ENCODE measurements around the gene MRNIP. TPM values are rescaled to one million over a fixed set of nuclear protein-coding genes. Genes with fewer than 3 reads are reported as not detected.

Gene MRNIP
- total and polyA plus RNA-seq, 5 donors from 2014 or later = 10.2 to 46.4 (median 18.2) TPM

- Mint-ChIP-seq H3K9me3 (peaks cover 0 to 2% (median 0%) of the 10 kb centered on the region in 7 donors), H3K36me3 (peaks cover 14% of the 10 kb centered on the region), H3K4me3 (peak overlapping the region; percentile 82 to 92 (median 88)), H3K4me1 (peaks cover 8 to 63% (median 32%) of the 10 kb centered on the region in 4 donors), H3K27me3 (peaks cover 10% of the 10 kb centered on the region), H3K27ac (peak overlapping the region; percentile 52 to 94 (median 90))
- H3K4me3 ChIP-seq (ENCODE audit: low read depth, low read length) = peak overlapping the region; percentile 43
- peaks cover 53% of the 10 kb centered on the region for H3K4me1 ChIP-seq (ENCODE audit: control insufficient read depth, insufficient read depth, low read length, poor library complexity, severe bottlenecking)
- H3K9me3 ChIP-seq (ENCODE audit: control insufficient read depth in 2 of 2, low read length in 2 of 2) = no peaks in the 10 kb centered on the region
- DNase-seq = no peak
- H3K36me3 ChIP-seq (ENCODE audit: control insufficient read depth, insufficient read depth, low read length) = peaks cover 24% of the 10 kb centered on the region
- no peak for ATAC-seq (ENCODE audit: low read depth in 2 of 2)
- H3K27ac ChIP-seq (ENCODE audit: insufficient read depth, low read length, poor library complexity, severe bottlenecking) = peak overlapping the region; percentile 96
- no peaks in the 10 kb centered on the region for H3K27me3 ChIP-seq (ENCODE audit: control insufficient read depth, insufficient read depth, low read length)
These were observed 38.5 kb downstream of the MRNIP start for GRCh38 chr5:179820127-179820482.

DNA sequence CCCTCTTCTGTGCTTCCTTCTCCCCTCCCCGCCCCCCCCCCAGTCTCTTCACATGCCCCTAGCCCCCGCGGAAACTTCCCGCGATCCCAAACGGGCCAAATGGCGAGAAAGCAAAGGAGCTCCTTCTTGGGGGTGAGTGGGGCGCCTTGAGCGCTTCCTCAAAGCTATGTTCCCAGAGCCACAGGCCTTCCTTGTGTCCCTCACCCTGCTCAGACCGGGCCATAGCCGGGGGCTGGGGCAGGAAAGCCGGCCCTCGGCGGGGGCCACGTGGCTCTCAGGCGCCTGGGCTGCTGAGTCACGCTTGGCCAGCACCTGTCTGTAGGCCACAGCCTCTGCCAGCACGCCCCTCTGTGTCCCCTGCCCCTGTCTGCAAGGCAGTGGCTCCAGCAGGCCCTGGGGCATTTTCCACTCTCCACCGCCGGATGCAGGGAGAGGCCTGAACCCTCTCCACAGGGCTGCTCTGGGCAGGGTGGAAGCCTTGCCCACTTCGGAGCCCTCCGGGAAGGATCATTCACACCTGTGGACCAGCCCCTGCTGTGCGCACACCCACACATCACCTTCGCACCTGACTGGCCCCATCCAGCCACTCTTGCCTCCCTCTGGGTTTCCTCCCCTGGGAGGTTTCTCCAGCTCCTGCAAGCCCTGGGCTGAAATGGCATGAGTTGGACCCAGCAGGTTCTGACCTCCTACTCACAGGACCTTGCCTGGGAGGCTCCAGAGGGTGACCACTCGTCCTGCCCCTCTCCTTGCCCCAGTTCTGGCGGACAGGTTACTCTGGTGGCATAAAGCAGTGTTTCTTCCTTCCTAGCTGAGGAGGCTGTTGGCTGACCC lies 39.1 kb downstream of the MRNIP start:
- peaks cover 10% of the 10 kb centered on the region for H3K27me3 Mint-ChIP-seq
- peak overlapping the region; percentile 82 to 93 (median 90) for H3K4me3 Mint-ChIP-seq
- H3K27ac Mint-ChIP-seq = peak overlapping the region; percentile 52 to 94 (median 90)
- Histone ChIP-seq H3K4me3 (ENCODE audit: low read depth, low read length) (peak overlapping the region; percentile 43), H3K27me3 (ENCODE audit: control insufficient read depth, insufficient read depth, low read length) (no peaks in the 10 kb centered on the region), H3K27ac (ENCODE audit: insufficient read depth, low read length, poor library complexity, severe bottlenecking) (peak overlapping the region; percentile 96), H3K9me3 (ENCODE audit: control insufficient read depth in 2 of 2, low read length in 2 of 2) (no peaks in the 10 kb centered on the region), H3K36me3 (ENCODE audit: control insufficient read depth, insufficient read depth, low read length) (peaks cover 18% of the 10 kb centered on the region), H3K4me1 (ENCODE audit: control insufficient read depth, insufficient read depth, low read length, poor library complexity, severe bottlenecking) (peaks cover 53% of the 10 kb centered on the region)
- peaks cover 0 to 2% (median 0%) of the 10 kb centered on the region in 7 donors for H3K9me3 Mint-ChIP-seq
- ATAC-seq (ENCODE audit: low read depth in 2 of 2) (peak in 1 of 2 donors; percentile 4), DNase-seq (peak; percentile 30 to 48 (median 40))
- peaks cover 10% of the 10 kb centered on the region for H3K36me3 Mint-ChIP-seq
- peaks cover 8 to 57% (median 29%) of the 10 kb centered on the region in 4 donors for H3K4me1 Mint-ChIP-seq

- peaks cover 53% of the 10 kb centered on the region for H3K4me1 ChIP-seq (ENCODE audit: control insufficient read depth, insufficient read depth, low read length, poor library complexity, severe bottlenecking)
- Mint-ChIP-seq H3K9me3 (peaks cover 0 to 2% (median 0%) of the 10 kb centered on the region in 7 donors), H3K4me3 (peak overlapping the region; percentile 85 to 93 (median 89)), H3K4me1 (peaks cover 8 to 52% (median 28%) of the 10 kb centered on the region in 4 donors), H3K27me3 (peaks cover 10% of the 10 kb centered on the region), H3K36me3 (peaks cover 11% of the 10 kb centered on the region), H3K27ac (peak overlapping the region; percentile 83 to 93 (median 91))
- H3K27ac ChIP-seq (ENCODE audit: insufficient read depth, low read length, poor library complexity, severe bottlenecking) = peak overlapping the region; percentile 96
- H3K36me3 ChIP-seq (ENCODE audit: control insufficient read depth, insufficient read depth, low read length) = peaks cover 11% of the 10 kb centered on the region
- peak; percentile 81 to 93 (median 91) for DNase-seq
- H3K9me3 ChIP-seq (ENCODE audit: control insufficient read depth in 2 of 2, low read length in 2 of 2) = no peaks in the 10 kb centered on the region
- ATAC-seq (ENCODE audit: low read depth in 2 of 2) = peak; percentile 58 to 68
- H3K27me3 ChIP-seq (ENCODE audit: control insufficient read depth, insufficient read depth, low read length) = no peaks in the 10 kb centered on the region
- no peak overlapping the region for H3K4me3 ChIP-seq (ENCODE audit: low read depth, low read length)
These were observed 39.8 kb downstream of the MRNIP start for GRCh38 chr5:179818746-179819295.

DNA sequence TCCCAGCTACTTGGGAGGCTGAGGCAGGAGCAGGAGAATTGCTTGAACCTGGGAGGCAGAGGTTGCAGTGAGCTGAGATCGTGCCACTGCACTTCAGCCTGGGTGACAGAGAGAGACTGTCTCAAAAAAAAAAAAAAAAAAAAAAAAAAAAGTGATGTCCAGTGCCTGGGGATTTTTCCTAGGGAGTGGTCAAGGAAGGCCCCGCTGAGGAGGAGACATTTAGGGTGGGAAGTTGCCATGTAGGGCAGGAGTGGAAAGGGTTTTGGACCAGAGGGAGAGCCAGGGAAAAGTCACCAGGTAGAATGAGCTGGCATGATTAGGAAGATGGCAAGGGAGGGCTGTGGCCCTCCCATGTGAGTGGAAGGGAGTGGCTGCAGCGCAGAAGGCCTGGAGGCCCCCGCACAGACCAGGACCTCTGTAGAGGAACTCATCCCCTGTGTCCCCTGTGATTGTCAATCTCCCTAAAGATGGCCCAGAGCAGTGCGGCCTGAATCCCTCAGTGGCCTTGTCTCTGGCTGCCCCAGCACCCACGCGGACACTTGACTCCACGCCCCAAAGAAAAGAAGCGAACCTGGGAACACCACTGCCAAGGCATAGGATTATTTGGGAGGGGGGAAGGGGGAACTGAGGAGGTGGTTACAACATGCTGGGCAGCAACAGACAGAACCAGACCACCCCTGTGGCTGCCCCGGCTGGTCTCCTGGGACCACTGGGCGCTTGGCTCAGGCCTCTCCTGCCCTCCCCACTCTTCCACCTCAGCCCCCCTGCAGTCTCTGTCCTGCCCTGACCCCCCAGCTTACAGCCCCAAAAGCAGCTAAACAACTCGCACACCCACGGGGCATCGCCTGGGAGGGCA lies 40.5 kb downstream of the MRNIP start:
- no peak overlapping the region for H3K4me3 ChIP-seq (ENCODE audit: low read depth, low read length)
- peaks cover 0 to 2% (median 0%) of the 10 kb centered on the region in 7 donors for H3K9me3 Mint-ChIP-seq

DNA sequence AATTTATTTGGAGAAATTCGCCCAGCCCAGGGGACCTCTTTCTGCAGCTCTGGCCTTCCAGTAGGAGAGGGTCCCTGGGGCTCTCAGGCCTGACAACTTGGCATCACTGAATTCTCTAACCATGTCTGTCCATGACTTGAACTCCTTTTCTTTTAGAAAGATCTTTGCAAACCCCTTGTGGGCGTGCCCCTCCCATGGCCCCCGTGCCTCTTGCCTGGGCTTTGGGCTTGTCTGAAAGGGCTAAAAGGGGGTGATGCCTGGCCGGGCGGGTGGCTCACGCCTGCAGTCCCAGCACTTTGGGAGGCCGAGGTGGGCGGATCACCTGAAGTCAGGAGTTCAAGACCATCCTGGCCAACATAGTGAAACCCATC lies 41.2 kb downstream of the MRNIP start:
- peak overlapping the region; percentile 16 to 92 (median 85) for H3K4me3 Mint-ChIP-seq
- Histone ChIP-seq H3K9me3 (ENCODE audit: control insufficient read depth in 2 of 2, low read length in 2 of 2) (no peaks in the 10 kb centered on the region), H3K27me3 (ENCODE audit: control insufficient read depth, insufficient read depth, low read length) (no peaks in the 10 kb centered on the region), H3K4me1 (ENCODE audit: control insufficient read depth, insufficient read depth, low read length, poor library complexity, severe bottlenecking) (peaks cover 45% of the 10 kb centered on the region), H3K36me3 (ENCODE audit: control insufficient read depth, insufficient read depth, low read length) (peaks cover 5% of the 10 kb centered on the region), H3K4me3 (ENCODE audit: low read depth, low read length) (no peak overlapping the region), H3K27ac (ENCODE audit: insufficient read depth, low read length, poor library complexity, severe bottlenecking) (no peak overlapping the region)
- peaks cover 10% of the 10 kb centered on the region for H3K27me3 Mint-ChIP-seq
- peaks cover 0 to 2% (median 0%) of the 10 kb centered on the region in 7 donors for H3K9me3 Mint-ChIP-seq
- H3K4me1 Mint-ChIP-seq = peaks cover 7 to 41% (median 24%) of the 10 kb centered on the region in 4 donors
- H3K36me3 Mint-ChIP-seq = peaks cover 8% of the 10 kb centered on the region
- DNase-seq (no peak), ATAC-seq (ENCODE audit: low read depth in 2 of 2) (no peak)
- H3K27ac Mint-ChIP-seq = peak overlapping the region in 1 of 3 donors; percentile 83

More for the DNA sequence above, 40.5 kb downstream of the MRNIP start:
- Mint-ChIP-seq H3K27me3 (peaks cover 10% of the 10 kb centered on the region), H3K4me1 (peaks cover 8 to 48% (median 28%) of the 10 kb centered on the region in 4 donors), H3K36me3 (peaks cover 7% of the 10 kb centered on the region), H3K4me3 (peak overlapping the region; percentile 85 to 93 (median 89)), H3K27ac (peak overlapping the region; percentile 83 to 93 (median 91))
- peak overlapping the region; percentile 96 for H3K27ac ChIP-seq (ENCODE audit: insufficient read depth, low read length, poor library complexity, severe bottlenecking)
- no peaks in the 10 kb centered on the region for H3K27me3 ChIP-seq (ENCODE audit: control insufficient read depth, insufficient read depth, low read length)
- peaks cover 52% of the 10 kb centered on the region for H3K4me1 ChIP-seq (ENCODE audit: control insufficient read depth, insufficient read depth, low read length, poor library complexity, severe bottlenecking)
- peaks cover 7% of the 10 kb centered on the region for H3K36me3 ChIP-seq (ENCODE audit: control insufficient read depth, insufficient read depth, low read length)
- no peak for DNase-seq
- H3K9me3 ChIP-seq (ENCODE audit: control insufficient read depth in 2 of 2, low read length in 2 of 2) = no peaks in the 10 kb centered on the region
- no peak for ATAC-seq (ENCODE audit: low read depth in 2 of 2)

- H3K4me3 Mint-ChIP-seq = peak overlapping the region in 3 of 4 donors; percentile 16 to 92 (median 85)
- peaks cover 9% of the 10 kb centered on the region for H3K36me3 ChIP-seq (ENCODE audit: control insufficient read depth, insufficient read depth, low read length)
- no peak overlapping the region for H3K27ac ChIP-seq (ENCODE audit: insufficient read depth, low read length, poor library complexity, severe bottlenecking)
- H3K27me3 Mint-ChIP-seq = peaks cover 6% of the 10 kb centered on the region
- peaks cover 8% of the 10 kb centered on the region for H3K36me3 Mint-ChIP-seq
- DNase-seq (no peak), ATAC-seq (ENCODE audit: low read depth in 2 of 2) (no peak)
- no peaks in the 10 kb centered on the region for H3K27me3 ChIP-seq (ENCODE audit: control insufficient read depth, insufficient read depth, low read length)
- H3K4me1 ChIP-seq (ENCODE audit: control insufficient read depth, insufficient read depth, low read length, poor library complexity, severe bottlenecking) = peaks cover 40% of the 10 kb centered on the region
- H3K27ac Mint-ChIP-seq = no peak overlapping the region
- H3K9me3 Mint-ChIP-seq = peaks cover 0 to 2% (median 0%) of the 10 kb centered on the region in 7 donors
- no peaks in the 10 kb centered on the region for H3K9me3 ChIP-seq (ENCODE audit: control insufficient read depth in 2 of 2, low read length in 2 of 2)
- no peak overlapping the region for H3K4me3 ChIP-seq (ENCODE audit: low read depth, low read length)
- H3K4me1 Mint-ChIP-seq = peaks cover 2 to 36% (median 19%) of the 10 kb centered on the region in 4 donors
These were observed 41.7 kb downstream of the MRNIP start for GRCh38 chr5:179816796-179817469.

GRCh38 chr5:179816401-179816795 lies 42.2 kb downstream of the MRNIP start:
- Histone ChIP-seq H3K36me3 (ENCODE audit: control insufficient read depth, insufficient read depth, low read length) (peaks cover 9% of the 10 kb centered on the region), H3K4me3 (ENCODE audit: low read depth, low read length) (no peak overlapping the region), H3K9me3 (ENCODE audit: control insufficient read depth in 2 of 2, low read length in 2 of 2) (no peaks in the 10 kb centered on the region), H3K27me3 (ENCODE audit: control insufficient read depth, insufficient read depth, low read length) (no peaks in the 10 kb centered on the region), H3K27ac (ENCODE audit: insufficient read depth, low read length, poor library complexity, severe bottlenecking) (no peak overlapping the region), H3K4me1 (ENCODE audit: control insufficient read depth, insufficient read depth, low read length, poor library complexity, severe bottlenecking) (peaks cover 36% of the 10 kb centered on the region)
- no peak overlapping the region for H3K27ac Mint-ChIP-seq
- peaks cover 0 to 2% (median 0%) of the 10 kb centered on the region in 7 donors for H3K9me3 Mint-ChIP-seq
- H3K27me3 Mint-ChIP-seq = peaks cover 1% of the 10 kb centered on the region
- ATAC-seq (ENCODE audit: low read depth in 2 of 2) (no peak), DNase-seq (no peak)
- peaks cover 0 to 31% (median 16%) of the 10 kb centered on the region in 4 donors for H3K4me1 Mint-ChIP-seq
- peak overlapping the region in 1 of 4 donors; percentile 24 for H3K4me3 Mint-ChIP-seq
- peaks cover 8% of the 10 kb centered on the region for H3K36me3 Mint-ChIP-seq
